ENCODE measurements around the gene RUSF1.
"Not testable (repeated sequence)": the region's sequence is repeated elsewhere in the genome, so short reads cannot be mapped to it uniquely, and the experiment has no call there.

Gene RUSF1

DNA sequence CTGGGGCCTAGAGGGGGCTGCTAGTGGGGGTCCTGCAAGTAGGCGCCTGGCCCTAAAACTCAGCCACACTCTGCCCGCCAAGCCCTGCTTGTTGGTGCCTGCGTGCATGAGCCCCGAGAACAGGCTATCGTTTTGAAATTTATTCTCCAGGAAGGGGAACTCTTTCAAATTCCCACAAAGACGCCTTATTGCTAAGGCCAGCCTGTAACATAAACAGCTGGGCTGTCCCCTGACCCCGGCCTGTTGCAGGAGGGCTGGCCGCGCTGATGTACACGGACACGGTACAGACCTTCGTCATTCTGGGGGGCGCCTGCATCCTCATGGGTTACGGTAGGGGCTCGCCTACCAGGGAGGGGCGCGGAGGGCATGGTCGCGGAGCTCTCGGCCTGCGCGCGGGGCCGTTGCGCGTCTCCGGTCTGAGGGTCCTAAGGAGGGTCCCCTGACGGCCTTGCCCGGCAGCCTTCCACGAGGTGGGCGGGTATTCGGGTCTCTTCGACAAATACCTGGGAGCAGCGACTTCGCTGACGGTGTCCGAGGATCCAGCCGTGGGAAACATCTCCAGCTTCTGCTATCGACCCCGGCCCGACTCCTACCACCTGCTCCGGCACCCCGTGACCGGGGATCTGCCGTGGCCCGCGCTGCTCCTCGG lies 21.0 kb downstream of the RUSF1 start:
- no peak for DNase-seq (ENCODE audit: low read depth)

DNA sequence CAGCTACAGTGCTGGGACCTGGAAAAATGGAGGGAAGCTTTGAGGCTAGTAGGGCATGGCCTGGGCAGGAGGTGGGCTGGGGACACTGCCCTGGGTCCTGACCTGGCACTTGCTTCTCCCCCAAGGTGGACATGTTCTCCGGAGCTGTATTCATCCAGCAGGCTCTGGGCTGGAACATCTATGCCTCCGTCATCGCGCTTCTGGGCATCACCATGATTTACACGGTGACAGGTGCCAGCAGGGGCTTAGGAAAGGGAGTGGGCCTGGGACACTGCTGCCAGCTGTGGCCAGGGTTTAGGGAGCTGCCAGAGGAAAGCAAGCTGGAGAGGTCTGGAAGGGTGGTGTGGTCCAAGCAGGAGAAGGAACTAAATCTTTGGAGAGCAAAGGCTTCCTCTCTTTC lies 22.1 kb downstream of the RUSF1 start:
- no peak for DNase-seq (ENCODE audit: low read depth)

DNA sequence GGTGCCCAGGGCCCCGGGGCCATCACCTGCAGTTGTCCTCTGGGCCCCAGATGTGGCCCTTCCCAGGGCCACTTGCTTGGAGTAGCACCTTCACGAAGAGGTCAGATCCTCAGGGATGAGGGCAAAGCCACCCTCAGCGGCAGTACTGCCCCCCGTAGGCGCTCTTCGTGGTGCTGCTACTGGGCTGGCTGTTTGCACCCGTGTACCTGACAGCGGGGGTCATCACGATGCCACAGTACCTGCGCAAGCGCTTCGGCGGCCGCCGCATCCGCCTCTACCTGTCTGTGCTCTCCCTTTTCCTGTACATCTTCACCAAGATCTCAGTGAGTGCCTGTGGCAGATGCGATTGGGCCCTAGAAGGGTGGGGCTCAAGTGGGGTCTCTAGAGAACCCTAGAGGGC lies 22.6 kb downstream of the RUSF1 start:
- no peak for DNase-seq (ENCODE audit: low read depth)

DNA sequence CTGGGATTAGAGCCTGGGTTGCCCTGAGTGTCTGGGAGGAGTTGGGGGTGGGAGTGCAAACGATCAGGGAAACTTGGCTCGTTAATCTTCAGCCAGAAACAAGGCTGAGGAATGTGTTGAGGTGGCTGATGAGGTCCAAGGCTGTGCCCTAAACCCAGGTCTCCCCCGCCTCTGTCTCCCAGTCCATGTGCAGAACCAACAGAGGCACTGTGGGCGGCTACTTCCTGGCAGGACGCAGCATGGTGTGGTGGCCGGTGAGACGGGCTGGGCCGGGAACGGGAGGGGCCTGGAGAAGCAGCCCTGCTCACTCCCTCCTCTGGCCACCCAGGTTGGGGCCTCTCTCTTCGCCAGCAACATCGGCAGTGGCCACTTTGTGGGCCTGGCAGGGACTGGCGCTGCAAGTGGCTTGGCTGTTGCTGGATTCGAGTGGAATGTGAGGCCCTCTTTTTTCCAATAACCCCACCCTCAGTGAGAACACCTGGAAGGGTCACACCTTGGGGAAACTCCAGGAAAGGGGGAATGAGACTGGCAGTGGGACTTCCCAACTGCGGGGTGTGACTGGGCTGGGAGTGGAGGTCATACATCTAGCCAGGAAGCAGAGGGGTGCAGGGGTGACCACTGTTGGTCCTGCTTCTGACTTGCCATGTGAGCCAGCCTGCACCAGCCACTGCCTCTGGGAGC lies 23.6 kb downstream of the RUSF1 start:
- no peak for DNase-seq (ENCODE audit: low read depth)

DNA sequence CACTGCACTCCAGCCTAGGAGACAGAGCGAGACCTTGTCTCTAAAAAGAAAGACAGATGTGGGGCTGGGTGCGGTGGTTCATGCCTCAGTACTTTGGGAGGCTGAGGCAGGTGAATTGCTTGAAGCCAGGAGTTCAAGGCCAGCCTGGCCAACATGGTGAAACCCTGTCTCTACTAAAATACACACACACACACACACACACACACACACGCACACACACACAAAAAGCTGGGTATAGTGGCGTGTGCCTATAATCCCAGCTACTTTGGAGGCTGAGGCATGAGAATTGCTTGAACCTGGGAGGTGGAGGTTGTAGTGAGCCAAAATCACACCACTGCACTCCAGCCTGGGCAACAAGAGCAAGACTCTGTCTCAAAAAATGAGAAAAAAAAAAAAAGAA lies 24.1 kb downstream of the RUSF1 start:
- DNase-seq (ENCODE audit: low read depth) = not testable (repeated sequence)

DNA sequence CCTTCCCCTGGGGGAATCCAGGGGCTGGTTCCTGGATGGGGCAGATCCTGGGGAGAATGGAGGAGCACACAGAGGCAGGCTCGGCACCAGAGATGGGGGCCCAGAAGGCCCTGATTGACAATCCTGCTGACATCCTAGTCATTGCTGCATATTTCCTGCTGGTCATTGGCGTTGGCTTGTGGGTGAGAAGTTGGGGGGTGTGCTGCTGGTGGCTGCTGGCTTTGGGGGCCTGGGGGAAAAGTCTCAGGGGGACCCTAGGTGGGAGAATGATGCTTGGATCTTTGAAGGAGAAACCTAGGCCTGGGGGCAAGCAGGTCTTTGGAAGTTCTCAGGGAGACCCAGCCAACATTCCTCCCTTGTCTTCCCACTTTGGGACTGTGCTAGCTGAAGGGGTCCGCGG lies 25.1 kb downstream of the RUSF1 start, which contains the start of gene SLC5A2:
Gene SLC5A2 (plus strand): TSS at position 43 of the 400 bp plus-strand sequence. CDS start 14 bp downstream, at position 57.
- DNase-seq (ENCODE audit: low read depth) = no peak

DNA sequence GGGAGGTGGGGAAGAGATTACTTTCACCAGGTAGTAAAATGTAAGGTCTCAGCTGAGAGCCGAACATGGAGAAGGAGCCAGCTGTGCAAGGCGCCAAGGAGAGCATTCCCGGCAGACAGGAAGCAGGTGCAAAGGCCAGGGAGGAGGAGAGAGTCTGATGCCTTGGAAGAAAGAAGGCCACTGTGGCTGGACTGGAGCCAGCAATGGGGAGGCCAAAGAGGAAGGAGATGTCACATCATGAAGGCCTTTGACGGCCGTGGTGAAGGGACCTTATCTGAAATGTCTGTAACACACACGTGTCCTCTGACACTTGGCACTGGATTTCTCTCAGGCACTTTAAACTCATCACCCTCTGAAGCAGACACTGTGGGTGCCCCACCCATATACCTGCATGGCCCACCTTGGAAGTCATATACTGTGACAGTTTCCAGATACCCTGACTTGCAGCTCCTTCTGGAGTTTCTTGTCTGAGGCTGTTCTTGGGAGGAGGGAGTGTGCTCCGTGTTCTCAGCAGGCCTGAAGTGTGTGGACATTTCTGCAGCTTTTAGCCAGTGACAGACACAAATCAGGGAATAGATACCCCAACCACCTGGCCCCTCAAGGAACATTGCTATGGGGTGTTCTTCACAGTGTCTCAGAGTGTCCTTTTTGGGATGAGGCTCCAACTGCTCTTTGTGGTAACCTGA lies 27.2 kb downstream of the RUSF1 start:
- DNase-seq (ENCODE audit: low read depth) = no peak

DNA sequence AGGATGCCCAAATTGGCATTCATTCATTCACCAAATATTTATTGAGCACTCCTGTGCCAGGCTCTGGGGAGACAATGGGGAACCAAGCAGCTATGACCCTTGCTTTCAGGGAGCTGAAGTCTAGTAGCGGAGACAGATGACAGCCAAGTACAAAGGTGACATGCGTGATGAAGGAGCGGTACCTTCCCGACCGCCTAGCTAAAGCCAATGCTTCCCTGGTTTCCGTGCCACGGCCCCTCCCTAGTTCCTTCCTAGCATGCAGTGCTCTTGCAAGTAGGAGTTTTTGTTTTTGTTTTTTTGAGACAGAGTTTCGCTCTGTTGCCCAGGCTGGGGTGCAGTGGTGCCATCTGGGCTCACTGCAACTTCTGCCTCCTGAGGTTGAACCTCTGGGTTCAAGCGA lies 28.4 kb downstream of the RUSF1 start:
- DNase-seq (ENCODE audit: low read depth) = no peak

DNA sequence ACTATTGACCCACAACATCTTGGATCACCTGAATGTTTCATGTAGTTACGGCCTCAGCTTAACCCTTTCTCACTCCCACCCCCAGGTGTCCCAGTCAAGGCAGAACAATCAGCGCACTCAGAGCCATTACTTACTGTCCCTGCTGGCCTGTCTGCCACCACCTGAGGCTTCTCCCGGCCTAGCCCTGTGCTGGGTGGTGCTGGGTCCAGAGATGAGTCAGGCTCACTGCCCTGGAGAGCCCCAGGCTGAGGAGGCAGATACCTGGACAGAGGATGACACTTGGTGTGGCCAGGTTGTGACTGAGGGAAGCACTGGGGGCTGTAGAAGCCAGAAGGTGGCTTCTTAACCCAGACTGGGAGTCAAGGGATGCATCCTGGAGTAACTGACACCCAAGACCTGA lies 29.2 kb downstream of the RUSF1 start:
- DNase-seq (ENCODE audit: low read depth) = no peak

DNA sequence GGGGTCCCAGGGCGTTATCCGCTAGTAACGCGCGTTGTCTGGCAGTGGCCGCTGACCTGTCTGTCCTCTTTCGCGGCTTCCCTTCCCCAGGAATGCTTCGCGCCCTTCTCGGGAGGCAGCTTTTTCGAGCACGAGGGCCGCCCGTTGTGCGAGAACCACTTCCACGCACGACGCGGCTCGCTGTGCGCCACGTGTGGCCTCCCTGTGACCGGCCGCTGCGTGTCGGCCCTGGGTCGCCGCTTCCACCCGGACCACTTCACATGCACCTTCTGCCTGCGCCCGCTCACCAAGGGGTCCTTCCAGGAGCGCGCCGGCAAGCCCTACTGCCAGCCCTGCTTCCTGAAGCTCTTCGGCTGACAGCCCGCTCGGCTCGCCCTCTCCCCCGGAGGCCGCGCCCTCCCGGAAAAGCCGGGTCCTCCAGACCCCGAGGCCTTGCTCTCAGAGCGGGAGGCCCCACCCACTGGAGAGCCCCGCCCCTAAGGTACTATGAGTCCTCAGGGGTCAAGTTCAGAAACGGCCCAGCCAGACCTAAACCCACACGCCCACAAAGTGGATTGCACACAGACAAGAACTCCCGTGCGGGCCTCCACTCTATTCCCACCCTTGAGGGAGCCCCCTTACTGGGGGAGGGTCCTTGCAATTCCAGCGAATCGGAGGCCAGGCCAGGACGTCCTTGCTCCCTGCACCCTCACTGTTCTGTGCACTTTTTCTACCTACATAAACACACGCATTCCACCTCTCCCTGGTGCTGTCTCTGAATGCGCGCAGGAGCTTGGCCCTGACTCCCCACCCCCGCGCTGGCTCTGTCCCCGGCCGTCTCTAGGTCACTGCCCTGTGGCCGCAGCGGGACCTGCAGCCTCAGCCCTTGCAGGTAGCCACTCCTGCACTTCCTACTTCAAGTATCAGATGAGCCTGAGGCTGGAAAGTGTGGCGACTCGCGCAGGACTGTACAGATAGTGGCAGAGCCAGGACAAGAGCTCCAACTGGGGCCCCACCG lies 30.7 kb downstream of the RUSF1 start:
- DNase-seq (ENCODE audit: low read depth) = no peak

DNA sequence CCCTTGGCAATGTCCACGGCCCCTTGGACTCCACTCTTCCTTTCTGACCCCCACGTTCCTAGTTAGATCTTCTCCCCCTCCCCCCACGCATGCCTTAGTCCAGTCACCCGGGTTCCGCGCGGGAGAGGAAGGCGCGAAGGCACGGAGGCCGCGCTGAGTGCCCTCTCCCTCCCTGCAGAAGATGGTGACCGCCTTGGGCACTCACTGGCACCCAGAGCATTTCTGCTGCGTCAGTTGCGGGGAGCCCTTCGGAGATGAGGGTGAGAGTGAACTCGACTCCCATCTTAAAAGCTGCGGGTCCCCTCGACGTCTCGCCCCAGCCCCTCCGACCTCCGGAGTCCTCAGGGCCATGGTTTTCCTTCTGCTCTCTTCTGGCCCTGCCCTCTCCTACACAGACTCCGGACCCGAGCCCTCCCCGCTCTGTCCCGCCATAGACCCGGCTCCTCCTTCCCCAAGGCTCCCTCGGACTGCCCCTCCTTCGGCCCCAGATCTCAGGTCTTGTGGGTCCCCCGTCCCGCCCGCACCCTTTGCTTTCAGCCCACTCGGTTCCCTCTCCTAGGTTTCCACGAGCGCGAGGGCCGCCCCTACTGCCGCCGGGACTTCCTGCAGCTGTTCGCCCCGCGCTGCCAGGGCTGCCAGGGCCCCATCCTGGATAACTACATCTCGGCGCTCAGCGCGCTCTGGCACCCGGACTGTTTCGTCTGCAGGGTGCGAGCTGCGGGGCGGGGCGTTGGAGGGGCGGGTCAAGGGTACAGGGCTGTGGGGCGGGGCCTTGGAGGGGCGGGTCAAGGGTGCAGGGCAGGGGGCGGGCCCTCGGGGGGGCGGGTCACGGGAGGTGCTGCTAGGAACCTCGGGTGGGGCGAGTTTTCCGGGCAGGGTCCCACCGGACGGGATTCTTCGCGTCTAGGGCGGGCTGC lies 31.6 kb downstream of the RUSF1 start:
- DNase-seq (ENCODE audit: low read depth) = peak; percentile 76

DNA sequence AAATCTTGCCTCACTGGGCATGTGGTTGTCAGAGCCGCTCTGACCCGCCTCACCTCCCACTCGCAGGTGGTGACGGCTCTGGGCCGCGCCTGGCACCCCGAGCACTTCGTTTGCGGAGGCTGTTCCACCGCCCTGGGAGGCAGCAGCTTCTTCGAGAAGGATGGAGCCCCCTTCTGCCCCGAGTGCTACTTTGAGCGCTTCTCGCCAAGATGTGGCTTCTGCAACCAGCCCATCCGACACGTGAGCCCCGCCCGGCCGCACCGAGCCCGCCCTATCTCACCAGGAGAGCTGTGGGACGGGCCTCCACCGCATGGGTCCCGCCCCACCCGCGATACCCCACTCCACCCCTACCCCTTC lies 32.3 kb downstream of the RUSF1 start:
- no peak for DNase-seq (ENCODE audit: low read depth)

DNA sequence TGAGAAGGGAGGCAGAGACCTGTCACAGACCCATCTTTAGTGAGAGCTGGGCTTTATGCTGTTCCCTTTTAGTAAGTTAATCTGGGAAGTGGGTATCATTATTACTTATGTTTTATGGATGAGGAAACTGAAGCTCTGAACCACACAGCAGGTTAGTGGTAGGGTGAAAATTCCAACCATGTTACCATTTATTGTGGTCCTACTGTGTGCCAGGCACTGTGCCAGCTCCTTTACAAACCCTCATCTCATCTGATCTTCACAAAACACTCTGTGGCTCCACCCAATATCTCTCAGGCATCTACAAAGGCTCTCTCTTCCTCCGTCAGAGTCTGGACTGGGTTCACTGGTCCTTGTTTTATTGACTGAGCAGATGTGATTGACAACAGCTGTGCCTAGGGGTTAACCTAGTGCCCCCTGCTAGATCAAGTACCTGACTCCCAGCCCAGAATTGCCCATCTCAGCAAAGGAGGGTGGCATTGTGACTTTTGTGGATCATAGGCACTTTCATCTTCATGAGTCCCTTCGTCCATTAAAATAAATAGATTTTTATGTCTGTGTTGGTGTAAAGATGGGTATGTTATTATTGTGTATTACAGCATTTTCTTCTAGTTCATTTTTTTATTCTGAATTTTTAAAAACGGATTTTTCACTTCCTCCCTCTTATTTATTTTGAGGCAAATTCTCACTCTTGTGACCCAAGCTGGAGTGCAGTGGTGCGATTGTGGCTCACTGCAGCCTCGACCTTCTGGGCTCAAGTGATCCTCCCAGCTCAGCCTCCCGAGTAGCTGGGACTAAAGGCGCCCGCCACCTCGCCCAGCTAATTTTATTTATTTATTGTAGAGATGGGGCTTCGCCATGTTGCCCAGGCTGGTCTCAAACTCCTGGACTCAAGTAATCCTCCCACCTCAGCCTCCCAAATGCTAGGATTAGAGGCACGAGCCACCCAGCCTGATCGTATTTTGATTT lies 33.1 kb downstream of the RUSF1 start:
- DNase-seq (ENCODE audit: low read depth) = no peak

DNA sequence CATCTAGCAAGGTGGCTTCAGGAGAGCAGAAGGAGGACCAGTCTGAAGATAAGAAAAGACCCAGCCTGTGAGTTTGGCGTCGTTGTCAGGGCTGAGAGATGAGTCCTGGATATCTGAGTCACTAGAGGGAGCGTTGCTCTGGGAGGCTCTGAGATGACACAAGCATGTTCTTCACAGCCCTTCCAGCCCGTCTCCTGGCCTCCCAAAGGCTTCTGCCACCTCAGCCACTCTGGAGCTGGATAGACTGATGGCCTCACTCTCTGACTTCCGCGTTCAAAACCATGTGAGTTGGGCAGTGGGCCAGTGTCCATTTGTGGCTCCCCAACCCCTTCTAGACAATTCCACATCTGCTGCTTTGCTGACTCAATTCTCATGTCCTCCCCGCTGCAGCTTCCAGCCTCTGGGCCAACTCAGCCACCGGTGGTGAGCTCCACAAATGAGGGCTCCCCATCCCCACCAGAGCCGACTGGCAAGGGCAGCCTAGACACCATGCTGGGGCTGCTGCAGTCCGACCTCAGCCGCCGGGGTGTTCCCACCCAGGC lies 33.9 kb downstream of the RUSF1 start:
- DNase-seq (ENCODE audit: low read depth) = no peak

DNA sequence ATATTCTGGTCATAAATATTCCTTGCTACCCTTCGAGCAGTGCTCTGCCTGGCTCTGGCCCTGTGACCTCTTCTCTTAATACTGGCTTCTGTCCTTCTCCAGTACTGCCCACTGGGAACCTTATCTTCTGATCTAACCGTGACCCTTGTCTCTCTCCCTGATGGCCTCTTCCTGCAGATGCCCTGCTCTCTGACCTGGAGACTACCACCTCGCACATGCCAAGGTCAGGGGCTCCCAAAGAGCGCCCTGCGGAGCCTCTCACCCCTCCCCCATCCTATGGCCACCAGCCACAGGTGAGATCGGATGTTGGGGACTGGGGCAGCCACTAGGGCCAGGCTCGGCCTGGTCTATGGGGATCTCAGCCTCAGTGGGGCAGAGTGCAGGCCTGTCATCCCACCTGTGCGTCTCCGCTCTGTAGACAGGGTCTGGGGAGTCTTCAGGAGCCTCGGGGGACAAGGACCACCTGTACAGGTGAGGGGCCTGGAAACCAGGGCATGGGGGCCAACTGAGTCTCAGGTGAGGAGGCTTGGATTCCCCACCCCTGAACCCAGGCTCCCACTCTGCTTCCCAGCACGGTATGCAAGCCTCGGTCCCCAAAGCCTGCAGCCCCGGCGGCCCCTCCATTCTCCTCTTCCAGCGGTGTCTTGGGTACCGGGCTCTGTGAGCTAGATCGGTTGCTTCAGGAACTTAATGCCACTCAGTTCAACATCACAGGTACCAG lies 34.8 kb downstream of the RUSF1 start:
- DNase-seq (ENCODE audit: low read depth) = no peak

DNA sequence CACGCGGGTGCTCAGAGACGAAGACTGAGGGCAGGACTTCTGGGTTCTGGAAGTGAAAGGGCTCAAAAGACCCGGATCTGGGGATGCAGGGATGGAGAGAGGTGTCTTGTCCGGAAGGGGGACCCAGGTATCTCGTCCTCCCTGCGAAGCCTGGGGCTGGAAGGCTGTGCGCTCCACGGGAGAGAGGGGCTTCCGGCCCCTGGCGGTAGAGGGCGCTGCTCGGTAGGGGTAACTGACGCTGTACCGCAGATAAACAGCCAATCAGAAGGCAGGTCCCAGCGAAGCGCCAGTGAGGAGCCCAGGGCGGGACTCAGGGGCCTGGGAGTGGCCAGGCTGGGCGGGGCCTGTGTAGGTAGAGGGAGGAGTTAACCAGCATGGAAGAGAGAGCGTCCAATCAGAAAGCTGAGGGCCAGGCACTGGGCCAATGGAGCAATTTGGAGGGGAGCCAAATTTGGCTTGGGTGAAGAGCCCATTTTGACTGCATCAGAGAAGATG lies 35.4 kb downstream of the RUSF1 start:
- no peak for DNase-seq (ENCODE audit: low read depth)

DNA sequence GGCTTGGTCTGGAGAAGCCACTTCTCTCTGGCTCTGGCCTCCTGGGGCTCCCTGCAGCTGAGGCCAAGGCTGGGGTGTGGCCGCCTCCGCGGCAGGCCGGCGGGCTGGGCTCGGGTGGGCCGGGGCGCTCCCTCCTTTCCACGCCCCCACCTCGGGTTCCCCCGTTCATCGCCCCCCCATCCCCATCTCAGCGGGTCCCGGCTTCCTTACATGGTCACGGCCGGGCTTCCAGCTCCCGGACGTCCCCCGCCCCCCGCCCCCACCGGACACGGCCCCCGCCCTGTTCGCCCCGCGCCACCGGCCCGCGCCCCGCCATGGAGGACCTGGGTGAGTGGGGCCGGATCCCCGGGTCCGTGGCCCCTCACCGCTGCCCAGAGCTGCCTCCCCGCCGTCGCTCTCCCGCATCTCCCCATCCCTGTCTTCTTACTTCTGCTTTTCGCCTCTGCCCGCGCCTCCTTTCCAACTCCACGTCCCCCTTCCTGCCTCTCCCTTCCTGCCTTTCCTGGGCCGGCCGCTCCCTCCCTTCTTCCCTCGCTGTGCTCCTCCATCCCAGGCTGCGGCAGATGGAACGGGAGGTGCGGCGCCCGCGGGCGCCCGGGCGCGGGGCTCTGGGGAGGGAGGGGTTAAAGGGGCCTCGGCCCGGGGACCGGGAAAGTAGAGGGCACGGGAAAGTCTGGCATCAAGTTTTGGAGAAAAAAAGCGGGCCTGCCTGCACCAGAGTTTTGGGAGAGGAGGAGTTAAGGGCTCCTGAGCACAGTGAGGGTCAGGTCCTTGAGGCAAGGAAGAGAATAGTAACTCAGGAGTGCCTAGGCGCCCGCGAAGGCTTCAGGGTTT lies 36.1 kb downstream of the RUSF1 start, which contains the start of gene TGFB1I1:
Gene TGFB1I1 (plus strand): TSS at position 278 of the 834 bp plus-strand sequence. CDS start 37 bp downstream, at position 315.
- no peak for DNase-seq (ENCODE audit: low read depth)
